ENCODE measurements around the gene FOXK2. TPM values are rescaled to one million over a fixed set of nuclear protein-coding genes. Genes with fewer than 3 reads are reported as not detected.

FOXK2 gene
- total RNA-seq, 2 experiments from 2014 or later: 32.5 to 33.7 TPM

GRCh38 chr17:82650723-82651122 lies 131.2 kb downstream of the FOXK2 start:
- no peak overlapping the region for H3K4me3 ChIP-seq (ENCODE audit: low read length)
- no peak overlapping the region for H3K27ac ChIP-seq (ENCODE audit: low read depth in 1 of 2, low read length in 2 of 2)
- CTCF ChIA-PET: no interaction called here
- no peak overlapping the region for H3K27ac Mint-ChIP-seq
- POLR2A ChIA-PET: no interaction called here
- DNase-seq: no peak
- peak overlapping the region; percentile 56 for H3K4me3 Mint-ChIP-seq
- intact Hi-C loops (cut with DNase I, micrococcal nuclease): no loop called here
- no peaks in the 10 kb centered on the region for H3K27me3 ChIP-seq (ENCODE audit: control insufficient read depth in 1 of 2, insufficient read depth in 2 of 2, low read length in 2 of 2)
- no peaks in the 10 kb centered on the region for H3K36me3 Mint-ChIP-seq (ENCODE audit: low read depth)
- H3K4me1 ChIP-seq (ENCODE audit: insufficient read depth, low read length): peaks cover 31% of the 10 kb centered on the region
- H3K36me3 ChIP-seq (ENCODE audit: insufficient read depth, low read length): no peaks in the 10 kb centered on the region
- no peaks in the 10 kb centered on the region for H3K9me3 Mint-ChIP-seq
- no peaks in the 10 kb centered on the region for H3K9me3 ChIP-seq (ENCODE audit: control insufficient read depth in 1 of 2, insufficient read depth in 1 of 2, low read length in 2 of 2)
- no peak for ATAC-seq (ENCODE audit: poor library complexity)
- no peaks in the 10 kb centered on the region for H3K27me3 Mint-ChIP-seq
- peaks cover 16% of the 10 kb centered on the region for H3K4me1 Mint-ChIP-seq (ENCODE audit: low read depth)
- no peak for TF ChIP-seq CTCF (IDR thresholded peaks at IDR 0.05)

GRCh38 chr17:82653651-82654528 lies 134.4 kb downstream of the FOXK2 start:
- intact Hi-C loops (cut with DNase I, micrococcal nuclease): no loop called here
- ChIA-PET POLR2A (no interaction called here), CTCF (no interaction called here)
- Mint-ChIP-seq H3K36me3 (ENCODE audit: low read depth) (peaks cover 4% of the 10 kb centered on the region), H3K9me3 (no peaks in the 10 kb centered on the region), H3K4me3 (no peak overlapping the region), H3K27ac (no peak overlapping the region), H3K27me3 (no peaks in the 10 kb centered on the region), H3K4me1 (ENCODE audit: low read depth) (peaks cover 4% of the 10 kb centered on the region)
- no peak for DNase-seq
- no peaks in the 10 kb centered on the region for H3K27me3 ChIP-seq (ENCODE audit: control insufficient read depth in 1 of 2, insufficient read depth in 2 of 2, low read length in 2 of 2)
- H3K36me3 ChIP-seq (ENCODE audit: insufficient read depth, low read length): peaks cover 3% of the 10 kb centered on the region
- ATAC-seq (ENCODE audit: poor library complexity): no peak
- H3K9me3 ChIP-seq (ENCODE audit: control insufficient read depth in 1 of 2, insufficient read depth in 1 of 2, low read length in 2 of 2): no peaks in the 10 kb centered on the region
- H3K4me1 ChIP-seq (ENCODE audit: insufficient read depth, low read length): peaks cover 8% of the 10 kb centered on the region
- H3K27ac ChIP-seq (ENCODE audit: low read depth in 1 of 2, low read length in 2 of 2): no peak overlapping the region
- TF ChIP-seq CTCF (IDR thresholded peaks at IDR 0.05): no peak
- H3K4me3 ChIP-seq (ENCODE audit: low read length): no peak overlapping the region

Other genes with a start within 250 kb of the FOXK2 start
- 100 to 1,000 TPM; 277 to 286 TPM for gene CSNK1D, start 246.0 kb upstream of the FOXK2 start, total RNA-seq
- gene CD7, start 202.1 kb upstream of the FOXK2 start, total RNA-seq: 100 to 1,000 TPM; 225 to 234 TPM
- gene SECTM1, start 186.0 kb upstream of the FOXK2 start, total RNA-seq: 1 to 10 TPM; 2.1 to 3.1 TPM
- gene TEX19, start 160.5 kb upstream of the FOXK2 start, total RNA-seq: not detected
- gene UTS2R, start 148.0 kb upstream of the FOXK2 start, total RNA-seq: not detected
- 10 to 100 TPM; 27.8 to 31.2 TPM for gene HEXD, start 101.4 kb upstream of the FOXK2 start, total RNA-seq
- 10 to 100 TPM; 12.9 to 13.7 TPM for gene OGFOD3, start 101.1 kb upstream of the FOXK2 start, total RNA-seq
- gene CYBC1, start 69.0 kb upstream of the FOXK2 start, total RNA-seq: 10 to 100 TPM; 60.2 to 62.4 TPM
- 10 to 100 TPM; 57.1 to 62.0 TPM for gene NARF, start 61.0 kb upstream of the FOXK2 start, total RNA-seq
- gene WDR45B, start 128.7 kb downstream of the FOXK2 start, total RNA-seq: 10 to 100 TPM; 49.8 to 54.3 TPM
- gene RAB40B, start 179.0 kb downstream of the FOXK2 start, total RNA-seq: 1 to 10 TPM; 1.6 to 2.0 TPM
- 10 to 100 TPM; 30.6 to 31.2 TPM for gene FN3KRP, start 197.0 kb downstream of the FOXK2 start, total RNA-seq
- 1 to 10 TPM; 4.2 to 4.9 TPM for gene FN3K, start 215.9 kb downstream of the FOXK2 start, total RNA-seq
- gene TBCD, start 232.3 kb downstream of the FOXK2 start, total RNA-seq: 10 to 100 TPM; 74.6 to 80.3 TPM

Data from CD4-positive, alpha-beta T cell (primary cell).